T-cell (primary cell): Measurements from ENCODE around the gene MB. TPM values are rescaled to one million over a fixed set of nuclear protein-coding genes. Genes with fewer than 3 reads are reported as not detected.
A peak's percentile ranks its signal among the peaks of the same experiment; 100 is the strongest.

Source experiments
- ATAC-seq, 4 experiments: fragments of 200-7000 bp in 3 of 4; fragments of 150-1000 bp in 1 of 4; cut with Tn5 transposase; replicated peaks in 1 of 4; 1 replicate in 3 of 4; 2 replicates in 1 of 4; pipeline ENCODE4 v1.10.0; 2021; ENCODE audit warnings: moderate library complexity in 3 of 4, mild to moderate bottlenecking in 2 of 4, moderate number of reproducible peaks in 1 of 4
- CTCF ChIA-PET, 2 donors: fragments of 300-600 bp; sonication (Branson Sonifier 250); formaldehyde crosslinking; loops; one replicate each; lab custom pipeline; 2022; ENCODE audit warnings: antibody characterized with exemption in 2 of 2; lab: Charles Lee
- POLR2A ChIA-PET, 2 donors: fragments of 300-600 bp; sonication (Branson Sonifier 250); formaldehyde crosslinking; loops; one replicate each; lab custom pipeline; 2022; ENCODE audit warnings: antibody characterized with exemption in 2 of 2; lab: Charles Lee
- DNase-seq, 35 experiments: peaks; one replicate each; pipeline versions ENCODE4 v3.0.0 to v3.0.0-alpha.2; 2013 to 2023
- H3K27ac ChIP-seq: one replicate; pipeline ENCODE4 v1.5.1; 2013; ENCODE audit warnings: low read length
- H3K27me3 ChIP-seq, 2 experiments: replicated peaks in 1 of 2; 1 replicate in 1 of 2; 2 replicates in 1 of 2; pipeline versions ENCODE4 v1.6.1 to v1.7.0; 2013; ENCODE audit warnings: low read length in 1 of 2, mixed read lengths in 1 of 2; ENCODE audit not compliant: control insufficient read depth in 2 of 2, insufficient read depth in 2 of 2; ENCODE audit errors: extremely low read depth in 1 of 2
- H3K36me3 ChIP-seq, 2 donors: 1 replicate in 1 of 2; 2 replicates in 1 of 2; pipeline versions ENCODE4 v1.6.1 to v1.7.0; 2013; ENCODE audit warnings: low read length in 1 of 2; ENCODE audit not compliant: control insufficient read depth in 2 of 2, insufficient read depth in 1 of 2; ENCODE audit errors: extremely low read depth in 1 of 2
- H3K4me1 ChIP-seq, 2 experiments: 1 replicate in 1 of 2; 2 replicates in 1 of 2; pipeline versions ENCODE4 v1.6.1 to v1.7.0; 2013; ENCODE audit warnings: low read length in 2 of 2, mixed read lengths in 1 of 2; ENCODE audit not compliant: insufficient read depth in 2 of 2, control insufficient read depth in 1 of 2; ENCODE audit errors: extremely low read depth in 1 of 2
- H3K4me3 ChIP-seq, 2 donors: 1 replicate in 1 of 2; 2 replicates in 1 of 2; pipeline versions ENCODE4 v1.5.1 to v1.7.0; 2013; ENCODE audit warnings: mild to moderate bottlenecking in 2 of 2, low read length in 1 of 2, moderate library complexity in 1 of 2; ENCODE audit not compliant: control insufficient read depth in 1 of 2; ENCODE audit errors: extremely low read depth in 1 of 2
- H3K9me3 ChIP-seq: 2 replicates; pipeline ENCODE4 v1.7.0; 2013
- H3K27ac Mint-ChIP-seq, 2 donors: one replicate each; pipeline ENCODE4 v1.8.0; 2020 to 2021; ENCODE audit warnings: mild to moderate bottlenecking in 2 of 2, mixed read lengths in 2 of 2
- H3K27me3 Mint-ChIP-seq, 2 donors: one replicate each; pipeline ENCODE4 v1.8.0; 2021 to 2022; ENCODE audit warnings: mixed read lengths in 2 of 2
- H3K36me3 Mint-ChIP-seq: one replicate; pipeline ENCODE4 v1.8.0; 2021; ENCODE audit warnings: mixed read lengths
- H3K4me1 Mint-ChIP-seq, 3 donors: one replicate each; pipeline ENCODE4 v1.8.0; 2020 to 2022; ENCODE audit warnings: mixed read lengths in 3 of 3, mild to moderate bottlenecking in 1 of 3
- H3K4me3 Mint-ChIP-seq, 3 donors: one replicate each; pipeline ENCODE4 v1.8.0; 2020 to 2022; ENCODE audit warnings: mild to moderate bottlenecking in 3 of 3, mixed read lengths in 3 of 3, moderate library complexity in 3 of 3
- H3K9me3 Mint-ChIP-seq, 3 donors: one replicate each; pipeline ENCODE4 v1.8.0; 2020 to 2022; ENCODE audit warnings: mixed read lengths in 3 of 3
- WGBS: methylation state at CpG from one replicate; pipeline ENCODE4 v1.1.5; 2013; ENCODE audit warnings: missing lambda C conversion rate; ENCODE audit not compliant: insufficient coverage; 5-methylcytosine and 5-hydroxymethylcytosine counted together
- total RNA-seq, 35 experiments: library from RNA in 6 of 35; stranded (reverse) in 6 of 35; fragments of 120-200 nt in 1 of 35; gene quantifications; one replicate each; pipeline versions ENCODE4 v1.2.1 to v1.2.4 and lab custom pipeline; 2013 to 2026

Gene MB
- total RNA-seq, 5 donors from 2014 or later (not counting 1 experiment from before 2014, with no cell fraction given), result not detected

- Histone ChIP-seq H3K27me3 (no peaks in the 10 kb centered on the region), H3K4me1 (peaks cover 0 to 5% of the 10 kb centered on the region in 2 experiments), H3K4me3 (no peak overlapping the region), H3K36me3 (no peaks in the 10 kb centered on the region), H3K9me3 (no peaks in the 10 kb centered on the region), H3K27ac (no peak overlapping the region)
- H3K27ac Mint-ChIP-seq, result peak overlapping the region in 1 of 2 donors; percentile 18
- H3K4me3 Mint-ChIP-seq, result no peak overlapping the region
- H3K9me3 Mint-ChIP-seq, result peaks cover 0 to 3% (median 0%) of the 10 kb centered on the region in 3 donors
- ChIA-PET POLR2A (no interaction called here), CTCF (no interaction called here)
- peaks cover 20 to 27% (median 22%) of the 10 kb centered on the region in 3 donors for H3K4me1 Mint-ChIP-seq
- peaks cover 0 to 7% of the 10 kb centered on the region in 2 donors for H3K27me3 Mint-ChIP-seq
- ATAC-seq (peak in 3 of 4 experiments; percentile 33 to 52 (median 47)), DNase-seq (no peak)
- WGBS, result 74% methylated on average over 3 of the region's 5 CpGs
- no peaks in the 10 kb centered on the region for H3K36me3 Mint-ChIP-seq
Measured at GRCh38 chr22:35634015-35634414, 16.9 kb upstream of the MB start.

GRCh38 chr22:35633520-35633919 is 16.4 kb upstream of the MB start:
- Mint-ChIP-seq H3K27ac (peak overlapping the region in 1 of 2 donors; percentile 18), H3K9me3 (peaks cover 0 to 3% (median 0%) of the 10 kb centered on the region in 3 donors), H3K4me3 (no peak overlapping the region), H3K27me3 (peaks cover 0 to 7% of the 10 kb centered on the region in 2 donors), H3K36me3 (no peaks in the 10 kb centered on the region), H3K4me1 (peaks cover 21 to 27% (median 22%) of the 10 kb centered on the region in 3 donors)
- H3K27ac ChIP-seq, result no peak overlapping the region
- 96% methylated on average over 18 of the region's 18 CpGs for WGBS
- H3K27me3 ChIP-seq, result no peaks in the 10 kb centered on the region
- POLR2A ChIA-PET, result no interaction called here
- no peak for DNase-seq
- H3K36me3 ChIP-seq, result no peaks in the 10 kb centered on the region
- H3K4me3 ChIP-seq, result no peak overlapping the region
- CTCF ChIA-PET, result no interaction called here
- peaks cover 0 to 5% of the 10 kb centered on the region in 2 experiments for H3K4me1 ChIP-seq
- no peaks in the 10 kb centered on the region for H3K9me3 ChIP-seq
- ATAC-seq, result no peak

GRCh38 chr22:35632935-35633334 is 15.8 kb upstream of the MB start:
- peaks cover 0 to 5% of the 10 kb centered on the region in 2 donors for H3K27me3 Mint-ChIP-seq
- H3K4me1 ChIP-seq, result peaks cover 0 to 6% of the 10 kb centered on the region in 2 experiments
- no peaks in the 10 kb centered on the region for H3K27me3 ChIP-seq
- H3K4me1 Mint-ChIP-seq, result peaks cover 22 to 27% (median 22%) of the 10 kb centered on the region in 3 donors
- H3K27ac Mint-ChIP-seq, result peak overlapping the region in 1 of 2 donors; percentile 5
- no peaks in the 10 kb centered on the region for H3K9me3 ChIP-seq
- ChIA-PET POLR2A (no interaction called here), CTCF (no interaction called here)
- H3K4me3 ChIP-seq, result no peak overlapping the region
- H3K27ac ChIP-seq, result no peak overlapping the region
- WGBS, result no CpG with 5 or more reads among the region's 3 CpGs
- DNase-seq, result no peak
- peaks cover 0 to 3% (median 0%) of the 10 kb centered on the region in 3 donors for H3K9me3 Mint-ChIP-seq
- no peaks in the 10 kb centered on the region for H3K36me3 ChIP-seq
- ATAC-seq, result no peak
- no peak overlapping the region for H3K4me3 Mint-ChIP-seq
- no peaks in the 10 kb centered on the region for H3K36me3 Mint-ChIP-seq

- Histone ChIP-seq H3K4me3 (no peak overlapping the region), H3K36me3 (no peaks in the 10 kb centered on the region), H3K27me3 (peaks cover 0 to 5% of the 10 kb centered on the region in 2 experiments), H3K4me1 (peaks cover 0 to 17% of the 10 kb centered on the region in 2 experiments), H3K27ac (no peak overlapping the region), H3K9me3 (no peaks in the 10 kb centered on the region)
- Mint-ChIP-seq H3K9me3 (peaks cover 0 to 3% (median 0%) of the 10 kb centered on the region in 3 donors), H3K27ac (no peak overlapping the region), H3K4me3 (no peak overlapping the region), H3K27me3 (peaks cover 0 to 1% of the 10 kb centered on the region in 2 donors), H3K36me3 (no peaks in the 10 kb centered on the region), H3K4me1 (peaks cover 32 to 38% (median 32%) of the 10 kb centered on the region in 3 donors)
- CTCF ChIA-PET, result no interaction called here
- peak in 9 of 35 experiments; percentile 13 to 47 (median 20) for DNase-seq
- WGBS, result no CpG with 5 or more reads among the region's 5 CpGs
- no peak for ATAC-seq
- POLR2A ChIA-PET, result no interaction called here
Measured at GRCh38 chr22:35631597-35631996, 14.5 kb upstream of the MB start.

- Mint-ChIP-seq H3K27me3 (peaks cover 0 to 2% of the 10 kb centered on the region in 2 donors), H3K4me3 (no peak overlapping the region), H3K9me3 (peaks cover 0 to 3% (median 0%) of the 10 kb centered on the region in 3 donors), H3K36me3 (no peaks in the 10 kb centered on the region), H3K27ac (no peak overlapping the region), H3K4me1 (peaks cover 32 to 38% (median 33%) of the 10 kb centered on the region in 3 donors)
- Histone ChIP-seq H3K9me3 (no peaks in the 10 kb centered on the region), H3K36me3 (no peaks in the 10 kb centered on the region), H3K4me3 (no peak overlapping the region), H3K27ac (no peak overlapping the region), H3K4me1 (peaks cover 0 to 17% of the 10 kb centered on the region in 2 experiments), H3K27me3 (peaks cover 0 to 5% of the 10 kb centered on the region in 2 experiments)
- CTCF ChIA-PET, result interaction anchor here in 1 of 2 donors (1.0 kb wide), 1 partner anchor 17 kb away, joined by 3 read pairs; no protein-coding TSS in a partner anchor
- DNase-seq, result no peak
- ATAC-seq, result no peak
- POLR2A ChIA-PET, result no interaction called here
- 99% methylated on average over 7 of the region's 9 CpGs for WGBS
Measured at GRCh38 chr22:35630891-35631290, 13.8 kb upstream of the MB start.

- ATAC-seq (no peak), DNase-seq (no peak)
- 100% methylated on average over 1 of the region's 4 CpGs for WGBS
- no peaks in the 10 kb centered on the region for H3K36me3 ChIP-seq
- Mint-ChIP-seq H3K27me3 (peaks cover 0 to 5% of the 10 kb centered on the region in 2 donors), H3K36me3 (no peaks in the 10 kb centered on the region), H3K4me1 (peaks cover 32 to 38% (median 34%) of the 10 kb centered on the region in 3 donors), H3K4me3 (no peak overlapping the region), H3K9me3 (peaks cover 0 to 3% (median 0%) of the 10 kb centered on the region in 3 donors), H3K27ac (peak overlapping the region; percentile 1 to 10)
- no peaks in the 10 kb centered on the region for H3K9me3 ChIP-seq
- CTCF ChIA-PET, result interaction anchor here in 1 of 2 donors (1.0 kb wide), 1 partner anchor 17 kb away, joined by 3 read pairs; no protein-coding TSS in a partner anchor
- no peak overlapping the region for H3K4me3 ChIP-seq
- H3K27me3 ChIP-seq, result peaks cover 0 to 8% of the 10 kb centered on the region in 2 experiments
- POLR2A ChIA-PET, result no interaction called here
- H3K27ac ChIP-seq, result no peak overlapping the region
- H3K4me1 ChIP-seq, result peaks cover 0 to 17% of the 10 kb centered on the region in 2 experiments
Measured at GRCh38 chr22:35630387-35630793, 13.3 kb upstream of the MB start.
